MM.1S (cell line): ENCODE data around the gene SPATS2.

Source experiments
- DNase-seq: peaks from one replicate; pipeline ENCODE4 v3.0.0-alpha.2; 2015
- H2AFZ ChIP-seq: fragments of 300-600 bp; sonication (generic); 2 replicates; pipeline ENCODE4 v1.6.0; 2016; ENCODE audit warnings: antibody characterized with exemption, low read length
- H3F3A ChIP-seq: fragments of 300-600 bp; sonication (generic); 2 replicates; pipeline ENCODE4 v1.6.1; 2016; ENCODE audit warnings: mild to moderate bottlenecking, antibody characterized with exemption, low read length, moderate library complexity, mixed read lengths; ENCODE audit not compliant: insufficient read depth
- H3K27ac ChIP-seq: fragments of 300-600 bp; sonication (generic); 2 replicates; pipeline ENCODE4 v1.5.1; 2016; ENCODE audit warnings: mild to moderate bottlenecking, low read length
- H3K27me3 ChIP-seq: fragments of 300-600 bp; sonication (generic); replicated peaks from 2 replicates; pipeline ENCODE4 v1.6.0; 2016; ENCODE audit warnings: low read length; ENCODE audit not compliant: insufficient read depth
- H3K36me3 ChIP-seq: fragments of 300-600 bp; sonication (generic); replicated peaks from 2 replicates; pipeline ENCODE4 v1.6.1; 2016; ENCODE audit warnings: mild to moderate bottlenecking, low read length, mixed read lengths; ENCODE audit not compliant: insufficient read depth
- H3K4me1 ChIP-seq: fragments of 300-600 bp; sonication (generic); 2 replicates; pipeline ENCODE4 v1.6.1; 2016; ENCODE audit warnings: low read length, mixed read lengths
- H3K4me2 ChIP-seq: fragments of 300-600 bp; sonication (generic); 2 replicates; pipeline ENCODE4 v1.6.0; 2016; ENCODE audit warnings: low read depth, low read length
- H3K4me3 ChIP-seq: fragments of 300-600 bp; sonication (generic); 2 replicates; pipeline ENCODE4 v1.5.1; 2016; ENCODE audit warnings: low read length, mixed read lengths
- H3K79me2 ChIP-seq: fragments of 300-600 bp; sonication (generic); 2 replicates; pipeline ENCODE4 v1.6.1; 2016; ENCODE audit warnings: mixed run types, low read length, mixed read lengths
- H3K9ac ChIP-seq: fragments of 300-600 bp; sonication (generic); 2 replicates; pipeline ENCODE4 v1.6.1; 2016; ENCODE audit warnings: low read length, mixed read lengths
- H3K9me2 ChIP-seq: fragments of 300-600 bp; sonication (generic); replicated peaks from 2 replicates; pipeline ENCODE4 v1.6.1; 2016; ENCODE audit warnings: mild to moderate bottlenecking, low read length, mixed read lengths; ENCODE audit not compliant: insufficient read depth
- H3K9me3 ChIP-seq: fragments of 300-600 bp; sonication (generic); replicated peaks from 2 replicates; pipeline ENCODE4 v1.6.1; 2016; ENCODE audit warnings: mild to moderate bottlenecking, low read length, mixed read lengths; ENCODE audit not compliant: insufficient read depth
- H4K20me1 ChIP-seq: fragments of 300-600 bp; sonication (generic); 2 replicates; pipeline ENCODE4 v1.6.1; 2016; ENCODE audit warnings: mild to moderate bottlenecking, low read length, moderate library complexity, mixed read lengths; ENCODE audit not compliant: insufficient read depth
- CTCF ChIP-seq: fragments of 300-600 bp; sonication (generic); IDR thresholded peaks from 2 replicates; pipeline ENCODE4 v1.5.1; 2016; ENCODE audit warnings: antibody characterized with exemption, low read length, mixed read lengths
- EZH2 ChIP-seq: fragments of 300-600 bp; sonication (generic); optimal IDR thresholded peaks from 2 replicates; pipeline ENCODE3; 2017; ENCODE audit warnings: low read depth, mild to moderate bottlenecking, antibody characterized with exemption, low read length, mixed read lengths
- EZH2phosphoT487 ChIP-seq: fragments of 300-600 bp; sonication (generic); IDR thresholded peaks from 2 replicates; pipeline ENCODE4 v1.6.1; 2018; ENCODE audit warnings: antibody characterized with exemption, low read length

SPATS2 gene

DNA sequence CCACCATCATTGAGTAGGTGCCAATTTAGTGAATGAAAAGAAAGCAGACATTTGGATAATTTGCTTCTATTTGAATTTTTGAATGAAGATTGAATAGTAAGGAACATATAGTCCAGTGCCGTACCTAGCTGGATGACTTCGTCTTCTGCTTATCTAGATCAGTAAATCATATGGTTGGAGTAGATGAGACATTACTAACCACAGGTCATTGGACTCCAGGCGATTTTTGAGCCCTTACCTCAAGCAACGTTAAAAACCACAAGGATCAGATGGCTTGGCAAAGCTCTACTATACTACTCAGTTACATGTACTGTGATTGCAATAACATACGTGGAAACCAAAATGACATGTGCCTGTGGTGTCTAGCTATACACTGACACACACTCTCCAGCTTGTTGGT lies 1.7 kb upstream of the SPATS2 start:
- H3K27ac ChIP-seq, result no peak overlapping the region
- H3K4me3 ChIP-seq, result no peak overlapping the region
- no peaks in the 10 kb centered on the region for H4K20me1 ChIP-seq

DNA sequence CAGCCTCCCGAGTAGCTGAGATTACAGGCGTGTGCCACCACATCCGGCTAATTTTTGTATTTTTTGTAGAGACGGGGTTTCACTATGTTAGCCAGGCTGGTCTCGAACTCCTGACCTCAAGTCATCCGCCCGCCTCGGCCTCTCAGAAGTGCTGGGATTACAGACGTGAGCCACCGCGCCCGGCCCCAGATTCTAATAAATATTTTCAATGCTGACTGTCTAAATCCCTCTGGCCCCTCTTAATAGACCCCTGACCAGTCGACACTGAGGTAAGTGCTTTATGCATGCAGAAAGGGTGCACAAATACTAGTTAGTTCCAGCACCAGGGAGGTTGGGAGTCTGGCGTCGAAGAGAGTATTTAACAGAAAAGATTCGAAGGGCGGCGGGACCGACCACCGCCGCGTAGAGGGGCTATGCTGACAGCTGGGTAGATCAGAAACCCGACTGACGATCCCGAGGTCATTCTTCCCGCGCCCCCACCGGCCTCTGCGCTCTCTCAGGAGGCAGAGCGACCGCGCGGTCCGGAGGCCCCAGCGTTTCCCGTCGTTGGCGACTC lies 1.1 kb upstream of the SPATS2 start:
- H3K27ac ChIP-seq, result peak overlapping the region; percentile 96
- peaks cover 42% of the 10 kb centered on the region for H3K79me2 ChIP-seq
- peak overlapping the region; percentile 97 for H2AFZ ChIP-seq
- peak overlapping the region; percentile 97 for H3K9ac ChIP-seq
- H3K27me3 ChIP-seq, result no peaks in the 10 kb centered on the region
- no peaks in the 10 kb centered on the region for H4K20me1 ChIP-seq
- DNase-seq, result no peak
- H3K4me1 ChIP-seq, result peaks cover 16% of the 10 kb centered on the region
- peak overlapping the region; percentile 59 for H3K4me2 ChIP-seq
- no peaks in the 10 kb centered on the region for H3K9me2 ChIP-seq
- peaks cover 41% of the 10 kb centered on the region for H3F3A ChIP-seq
- H3K9me3 ChIP-seq, result no peaks in the 10 kb centered on the region
- peak overlapping the region; percentile 86 for H3K4me3 ChIP-seq
- H3K36me3 ChIP-seq, result 0 out of 2 replicates have a peak, but pooled peaks cover under 1% of the 10 kb centered on the region
- TF ChIP-seq EZH2phosphoT487 (no peak), CTCF (no peak), EZH2 (no peak)

More for the DNA sequence above, 1.7 kb upstream of the SPATS2 start:
- Histone ChIP-seq H3K4me2 (no peak overlapping the region), H3K4me1 (peaks cover 10% of the 10 kb centered on the region), H3K9me3 (no peaks in the 10 kb centered on the region), H2AFZ (no peak overlapping the region), H3F3A (peaks cover 37% of the 10 kb centered on the region), H3K36me3 (no peaks in the 10 kb centered on the region), H3K9me2 (no peaks in the 10 kb centered on the region), H3K9ac (no peak overlapping the region), H3K79me2 (peaks cover 36% of the 10 kb centered on the region), H3K27me3 (no peaks in the 10 kb centered on the region)
- DNase-seq, result no peak
- no peak for TF ChIP-seq EZH2phosphoT487
- TF ChIP-seq EZH2, result no peak
- TF ChIP-seq CTCF, result no peak

DNA sequence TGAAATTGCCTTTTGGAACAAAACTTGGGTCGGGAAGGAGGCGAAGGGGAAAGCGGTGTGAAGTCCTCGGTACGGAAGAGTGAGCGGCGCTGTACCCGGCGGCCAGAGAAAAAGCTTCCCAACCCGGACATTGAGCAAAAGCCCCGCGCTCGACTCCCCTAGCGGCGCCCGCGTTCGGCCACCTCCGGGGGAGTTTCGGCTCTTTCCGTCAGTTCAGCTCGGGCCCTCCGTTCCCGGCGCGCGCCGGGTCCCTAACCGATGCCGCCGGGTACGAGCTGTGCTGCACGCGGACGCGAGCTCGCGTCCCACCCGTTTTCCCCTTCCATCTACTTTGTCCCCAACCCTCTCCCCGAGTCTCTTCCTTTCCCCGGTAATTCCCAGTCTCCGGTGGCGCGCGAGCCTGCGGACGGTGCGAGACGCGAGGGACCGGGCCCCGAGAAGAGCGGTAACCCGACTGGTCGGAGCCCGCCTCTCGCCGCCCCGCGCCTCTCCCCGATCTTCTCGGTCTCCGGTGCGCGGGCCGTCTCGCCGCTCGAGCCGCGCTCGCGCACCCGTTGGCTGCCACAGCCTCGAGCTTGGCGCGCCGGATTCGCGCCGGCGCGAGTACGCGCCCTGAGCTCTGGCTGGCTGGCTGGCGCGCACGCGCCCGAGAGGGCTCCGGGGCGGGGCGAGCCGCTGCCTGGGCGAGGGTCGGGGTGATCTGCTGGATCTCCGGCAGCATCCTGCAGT lies 446 bp upstream of the SPATS2 start:
- Histone ChIP-seq H3K27me3 (no peaks in the 10 kb centered on the region), H3K9me3 (no peaks in the 10 kb centered on the region), H3K4me3 (peak overlapping the region; percentile 86), H3K4me1 (peaks cover 23% of the 10 kb centered on the region), H3K4me2 (peak overlapping the region; percentile 59), H3K27ac (peak overlapping the region; percentile 96), H2AFZ (peak overlapping the region; percentile 97), H4K20me1 (no peaks in the 10 kb centered on the region), H3K9me2 (no peaks in the 10 kb centered on the region), H3K36me3 (0 out of 2 replicates have a peak, but pooled peaks cover 3% of the 10 kb centered on the region), H3K79me2 (peaks cover 49% of the 10 kb centered on the region), H3K9ac (peak overlapping the region; percentile 97), H3F3A (peaks cover 41% of the 10 kb centered on the region)
- TF ChIP-seq EZH2phosphoT487 (no peak), CTCF (peak; percentile 13; the same call in 1 of the 2 replicates)
- peak; percentile 97 for DNase-seq
